ENCODE data around the gene LGALS7B.
"Not testable (repeated sequence)": the region's sequence is repeated elsewhere in the genome, so short reads cannot be mapped to it uniquely, and the experiment has no call there.

DNA sequence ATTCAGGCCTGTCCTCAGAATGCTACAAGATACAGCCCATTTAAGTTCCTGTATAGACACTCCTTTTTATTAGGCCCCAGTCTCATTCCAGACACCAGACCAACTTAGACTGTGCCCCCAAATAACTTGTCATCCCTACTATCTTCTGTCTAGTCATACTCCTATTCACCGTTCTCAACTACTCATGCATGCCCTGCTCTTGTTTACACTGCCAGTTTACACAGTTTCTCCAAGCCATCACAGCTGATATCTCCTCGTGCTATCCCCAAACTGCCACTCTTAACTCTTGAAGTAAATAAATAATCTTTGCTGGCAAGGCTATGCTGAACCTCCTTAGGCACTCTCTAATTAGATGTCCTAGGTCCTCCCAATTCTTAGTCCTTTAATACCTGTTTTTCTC lies 34.8 kb upstream of the LGALS7B start:
- TF ChIP-seq, protein P1, sequence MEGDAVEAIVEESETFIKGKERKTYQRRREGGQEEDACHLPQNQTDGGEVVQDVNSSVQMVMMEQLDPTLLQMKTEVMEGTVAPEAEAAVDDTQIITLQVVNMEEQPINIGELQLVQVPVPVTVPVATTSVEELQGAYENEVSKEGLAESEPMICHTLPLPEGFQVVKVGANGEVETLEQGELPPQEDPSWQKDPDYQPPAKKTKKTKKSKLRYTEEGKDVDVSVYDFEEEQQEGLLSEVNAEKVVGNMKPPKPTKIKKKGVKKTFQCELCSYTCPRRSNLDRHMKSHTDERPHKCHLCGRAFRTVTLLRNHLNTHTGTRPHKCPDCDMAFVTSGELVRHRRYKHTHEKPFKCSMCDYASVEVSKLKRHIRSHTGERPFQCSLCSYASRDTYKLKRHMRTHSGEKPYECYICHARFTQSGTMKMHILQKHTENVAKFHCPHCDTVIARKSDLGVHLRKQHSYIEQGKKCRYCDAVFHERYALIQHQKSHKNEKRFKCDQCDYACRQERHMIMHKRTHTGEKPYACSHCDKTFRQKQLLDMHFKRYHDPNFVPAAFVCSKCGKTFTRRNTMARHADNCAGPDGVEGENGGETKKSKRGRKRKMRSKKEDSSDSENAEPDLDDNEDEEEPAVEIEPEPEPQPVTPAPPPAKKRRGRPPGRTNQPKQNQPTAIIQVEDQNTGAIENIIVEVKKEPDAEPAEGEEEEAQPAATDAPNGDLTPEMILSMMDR (conservative IDR thresholded peaks at IDR 0.05 in 1 of 2, IDR thresholded peaks at IDR 0.05 in 1 of 2; ENCODE audit: extremely low read depth in 1 of 2, insufficient read depth in 1 of 2, low read depth in 1 of 2, low read length in 2 of 2): not testable (repeated sequence)
- TF ChIP-seq EZH2 (IDR thresholded peaks at IDR 0.05; ENCODE audit: borderline replicate concordance, low read length): not testable (repeated sequence)

All from mammary epithelial cell (primary cell).